ENCODE measurements around the gene PLEKHF1. TPM values are rescaled to one million over a fixed set of nuclear protein-coding genes. Genes with fewer than 3 reads are reported as not detected.

The PLEKHF1 gene
- total RNA-seq, 1 experiment from 2014 or later, result 37.5 TPM

- Histone ChIP-seq H3K9me3 (0 out of 2 replicates have a peak, but pooled peaks cover 4% of the 10 kb centered on the region), H3K4me3 (no peak overlapping the region)
- no peak for DNase-seq
Observed at GRCh38 chr19:29653398-29653797, 11.9 kb upstream of the PLEKHF1 start.

GRCh38 chr19:29655648-29656335 lies 9.5 kb upstream of the PLEKHF1 start:
- Histone ChIP-seq H3K4me3 (no peak overlapping the region), H3K9me3 (0 out of 2 replicates have a peak, but pooled peaks cover 4% of the 10 kb centered on the region), H3K27me3 (peaks cover 4% of the 10 kb centered on the region; the same call in 1 of the 2 replicates), H3K36me3 (no peaks in the 10 kb centered on the region)
- DNase-seq, result no peak

More at GRCh38 chr19:29653398-29653797, 11.9 kb upstream of the PLEKHF1 start:
- Histone ChIP-seq H3K27me3 (peaks cover 4% of the 10 kb centered on the region; the same call in 1 of the 2 replicates), H3K36me3 (no peaks in the 10 kb centered on the region)

- H3K27me3 ChIP-seq, result no peaks in the 10 kb centered on the region
- no peak overlapping the region for H3K4me3 ChIP-seq
- no peaks in the 10 kb centered on the region for H3K36me3 ChIP-seq
- 0 out of 2 replicates have a peak, but pooled peaks cover 4% of the 10 kb centered on the region for H3K9me3 ChIP-seq
- peak; percentile 53 for DNase-seq
Observed at GRCh38 chr19:29658221-29658991, 6.9 kb upstream of the PLEKHF1 start.

DNA sequence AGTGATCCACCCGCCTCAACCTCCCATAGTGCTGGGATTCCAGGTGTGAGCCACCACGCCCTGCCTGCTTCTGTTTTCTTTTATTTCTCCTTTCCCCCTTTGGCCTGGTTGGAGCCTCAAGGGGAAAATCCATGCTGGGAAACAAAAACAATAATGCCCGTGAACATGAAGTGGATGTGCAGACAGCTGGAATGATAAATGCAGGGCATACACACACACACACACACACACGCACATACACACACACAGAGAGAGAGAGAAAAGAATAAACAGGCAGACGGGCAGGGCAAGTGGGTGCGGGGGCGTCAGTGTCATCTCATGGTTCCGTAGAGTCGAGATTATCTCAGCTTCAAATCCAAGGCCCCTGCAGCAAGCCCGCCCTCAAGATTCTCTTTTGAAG lies 4.4 kb upstream of the PLEKHF1 start:
- Histone ChIP-seq H3K9me3 (no peaks in the 10 kb centered on the region), H3K27me3 (no peaks in the 10 kb centered on the region), H3K36me3 (no peaks in the 10 kb centered on the region), H3K4me3 (no peak overlapping the region)
- DNase-seq, result no peak

GRCh38 chr19:29662278-29662603 lies 3.0 kb upstream of the PLEKHF1 start:
- no peaks in the 10 kb centered on the region for H3K9me3 ChIP-seq
- H3K36me3 ChIP-seq, result peaks cover 4% of the 10 kb centered on the region
- H3K27me3 ChIP-seq, result no peaks in the 10 kb centered on the region
- no peak for DNase-seq
- H3K4me3 ChIP-seq, result peak overlapping the region; percentile 12

GRCh38 chr19:29662604-29663404 lies 2.5 kb upstream of the PLEKHF1 start:
- H3K9me3 ChIP-seq, result no peaks in the 10 kb centered on the region
- H3K4me3 ChIP-seq, result peak overlapping the region; percentile 12
- DNase-seq, result peak; percentile 93
- peaks cover 4% of the 10 kb centered on the region for H3K36me3 ChIP-seq
- H3K27me3 ChIP-seq, result no peaks in the 10 kb centered on the region

GRCh38 chr19:29663861-29664752 lies 1.2 kb upstream of the PLEKHF1 start:
- no peaks in the 10 kb centered on the region for H3K27me3 ChIP-seq
- no peak for DNase-seq
- H3K9me3 ChIP-seq, result no peaks in the 10 kb centered on the region
- H3K4me3 ChIP-seq, result no peak overlapping the region
- H3K36me3 ChIP-seq, result peaks cover 7% of the 10 kb centered on the region

- no peak for DNase-seq
- Histone ChIP-seq H3K27me3 (no peaks in the 10 kb centered on the region), H3K4me3 (peak overlapping the region; percentile 85), H3K36me3 (peaks cover 12% of the 10 kb centered on the region), H3K9me3 (no peaks in the 10 kb centered on the region)
Observed at GRCh38 chr19:29664753-29665214, 477 bp upstream of the PLEKHF1 start.

- no peaks in the 10 kb centered on the region for H3K9me3 ChIP-seq
- peaks cover 19% of the 10 kb centered on the region for H3K36me3 ChIP-seq
- H3K4me3 ChIP-seq, result peak overlapping the region; percentile 85
- H3K27me3 ChIP-seq, result no peaks in the 10 kb centered on the region
- peak; percentile 80 for DNase-seq
Observed at GRCh38 chr19:29665826-29666577, 741 bp downstream of the PLEKHF1 start.

GRCh38 chr19:29666578-29667386 lies 1.5 kb downstream of the PLEKHF1 start:
- H3K4me3 ChIP-seq, result peak overlapping the region; percentile 85
- H3K27me3 ChIP-seq, result no peaks in the 10 kb centered on the region
- peak; percentile 77 for DNase-seq
- no peaks in the 10 kb centered on the region for H3K9me3 ChIP-seq
- H3K36me3 ChIP-seq, result peaks cover 24% of the 10 kb centered on the region

- no peak for DNase-seq
- H3K9me3 ChIP-seq, result no peaks in the 10 kb centered on the region
- peaks cover 30% of the 10 kb centered on the region for H3K36me3 ChIP-seq
- no peaks in the 10 kb centered on the region for H3K27me3 ChIP-seq
- no peak overlapping the region; the same call in 1 of the 2 replicates for H3K4me3 ChIP-seq
Observed at GRCh38 chr19:29667387-29667783, 2.1 kb downstream of the PLEKHF1 start.

DNA sequence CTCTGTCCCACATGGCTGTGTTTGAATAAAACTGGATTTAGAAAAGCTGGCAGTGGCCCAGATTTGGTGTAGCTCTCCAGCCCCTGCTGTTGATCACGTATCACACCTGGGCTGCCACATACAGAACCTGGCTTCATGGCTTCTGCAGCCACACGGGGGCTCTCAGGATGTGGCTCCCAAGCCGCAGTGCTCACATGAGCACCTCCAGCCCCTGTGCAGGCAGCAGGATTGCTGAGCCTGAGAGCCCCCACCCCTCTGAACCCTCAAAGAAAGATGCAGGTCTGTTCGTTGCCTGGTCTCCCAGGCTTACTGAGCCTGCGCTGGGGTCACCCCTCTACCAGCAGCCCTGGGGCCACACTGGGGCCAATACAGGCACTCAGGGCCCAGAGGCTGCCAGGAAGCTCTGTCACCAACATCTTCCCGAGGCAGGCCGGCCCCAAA lies 2.7 kb downstream of the PLEKHF1 start:
- H3K36me3 ChIP-seq, result peaks cover 30% of the 10 kb centered on the region
- no peaks in the 10 kb centered on the region for H3K9me3 ChIP-seq
- H3K27me3 ChIP-seq, result no peaks in the 10 kb centered on the region
- no peak for DNase-seq
- no peak overlapping the region for H3K4me3 ChIP-seq

- no peak overlapping the region for H3K4me3 ChIP-seq
- DNase-seq, result no peak
- peaks cover 36% of the 10 kb centered on the region for H3K36me3 ChIP-seq
- no peaks in the 10 kb centered on the region for H3K27me3 ChIP-seq
- H3K9me3 ChIP-seq, result no peaks in the 10 kb centered on the region
Observed at GRCh38 chr19:29668746-29669609, 3.7 kb downstream of the PLEKHF1 start.

- DNase-seq, result no peak
Observed at GRCh38 chr19:29670255-29670654, 5.0 kb downstream of the PLEKHF1 start.

More at GRCh38 chr19:29670255-29670654, 5.0 kb downstream of the PLEKHF1 start:
- Histone ChIP-seq H3K9me3 (no peaks in the 10 kb centered on the region), H3K4me3 (no peak overlapping the region), H3K27me3 (no peaks in the 10 kb centered on the region), H3K36me3 (peaks cover 47% of the 10 kb centered on the region)

Data from MG63 (cell line).